Gastrocnemius medialis (tissue), 4 donors: ENCODE data around the gene COPG1. TPM values are rescaled to one million over a fixed set of nuclear protein-coding genes. Genes with fewer than 3 reads are reported as not detected.
"Not testable (repeated sequence)": the region's sequence is repeated elsewhere in the genome, so short reads cannot be mapped to it uniquely, and the experiment has no call there.

ENCODE experiments used
- ATAC-seq, 2 donors: fragments of 150-250 bp; one replicate each; pipeline ENCODE4 v1.9.1; 2016
- DNase-seq, 2 donors: peaks; one replicate each; pipeline ENCODE4 v3.0.0-alpha.2; 2019
- H3K27ac ChIP-seq, 4 donors: fragments of 200-600 bp; sonication (generic); 1 replicate in 1 of 4; 2 replicates in 3 of 4; pipeline ENCODE4 v1.5.1; 2016 to 2018; ENCODE audit warnings: mild to moderate bottlenecking in 2 of 4, moderate library complexity in 1 of 4
- H3K27me3 ChIP-seq, 3 donors: fragments of 200-600 bp; sonication (generic) in 2 of 3; 1 replicate in 1 of 3; 2 replicates in 2 of 3; pipeline versions ENCODE4 v1.5.1 to v1.6.0; 2016 to 2019; ENCODE audit warnings: mild to moderate bottlenecking in 1 of 3, moderate library complexity in 1 of 3
- H3K36me3 ChIP-seq, 2 donors: fragments of 200-600 bp; sonication (generic) in 1 of 2; one replicate each; pipeline ENCODE4 v1.5.1; 2017 to 2018
- H3K4me1 ChIP-seq, 2 donors: fragments of 200-600 bp; sonication (generic) in 1 of 2; one replicate each; pipeline ENCODE4 v1.5.1; 2016 to 2017; ENCODE audit warnings: mild to moderate bottlenecking in 2 of 2
- H3K4me3 ChIP-seq, 4 donors: fragments of 200-600 bp; sonication (generic) in 3 of 4; 1 replicate in 1 of 4; 2 replicates in 3 of 4; pipeline ENCODE4 v1.5.1; 2016 to 2019; ENCODE audit warnings: mild to moderate bottlenecking in 2 of 4
- H3K9me3 ChIP-seq, 3 donors: fragments of 200-600 bp; sonication (generic) in 2 of 3; 1 replicate in 1 of 3; 2 replicates in 2 of 3; pipeline ENCODE4 v1.5.1; 2016 to 2019
- POLR2A ChIP-seq, 2 donors: fragments of 450-650 bp; IDR thresholded peaks; one replicate each; pipeline ENCODE4 v1.6.1; 2017; ENCODE audit warnings: antibody characterized with exemption in 2 of 2, mild to moderate bottlenecking in 2 of 2, moderate library complexity in 2 of 2
- in situ Hi-C, 4 donors: fragments of 200-750 bp; cut with MboI; loops; one replicate each; pipeline versions ENCODE4 v1.15.0 to v1.8.0; 2017; ENCODE audit warnings: low sequenced_read_pairs in 4 of 4
- intact Hi-C: fragments of 100-400 bp; cut with DNase I; formaldehyde crosslinking; loops from one replicate; pipeline ENCODE4 v1.15.1; 2023; ENCODE audit warnings: low total_unique reads
- total RNA-seq, 4 donors: library from RNA; depleted of rRNA; stranded (reverse); fragments of >200 nt; gene quantifications; one replicate each; pipeline versions ENCODE4 v1.1.0 to v1.2.3, GENCODE V29; 2016
- TF ChIP-seq, protein P1 (sequence below), 5 experiments: fragments of 450-650 bp in 3 of 5; fragments of 200-600 bp in 2 of 5; sonication (generic) in 2 of 5; IDR thresholded peaks in 4 of 5; conservative IDR thresholded peaks in 1 of 5; 1 replicate in 4 of 5; 2 replicates in 1 of 5; pipeline ENCODE4 v1.5.1; 2016 to 2019; ENCODE audit warnings: antibody characterized with exemption in 5 of 5, mild to moderate bottlenecking in 3 of 5, moderate library complexity in 3 of 5

COPG1 gene
- total RNA-seq, 4 donors from 2014 or later: 59.7 to 101 (median 79.8) TPM

DNA sequence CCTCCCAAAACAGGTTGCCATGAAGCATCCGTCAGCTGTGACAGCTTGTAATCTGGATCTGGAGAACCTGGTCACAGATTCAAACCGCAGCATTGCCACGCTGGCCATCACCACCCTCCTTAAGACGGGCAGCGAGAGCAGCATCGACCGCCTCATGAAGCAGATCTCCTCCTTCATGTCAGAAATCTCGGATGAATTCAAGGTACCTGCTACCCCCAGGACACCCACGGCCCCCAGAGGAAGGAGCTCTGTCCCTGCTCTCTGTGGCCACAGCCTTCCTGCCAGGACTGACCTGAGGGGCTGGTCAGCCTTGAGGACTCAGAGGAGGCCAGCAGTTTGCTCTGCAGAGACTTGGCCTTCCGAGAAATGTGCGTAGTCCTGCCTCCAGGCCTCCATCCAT lies 11.2 kb downstream of the COPG1 start:
- H3K36me3 ChIP-seq: peaks cover 7 to 98% of the 10 kb centered on the region in 2 donors
- no peak overlapping the region for H3K4me3 ChIP-seq
- in situ Hi-C loops (no loop called here), intact Hi-C loops (no loop called here)
- DNase-seq (no peak), ATAC-seq (no peak)
- H3K9me3 ChIP-seq: no peaks in the 10 kb centered on the region
- H3K27ac ChIP-seq: no peak overlapping the region
- no peaks in the 10 kb centered on the region for H3K27me3 ChIP-seq
- H3K4me1 ChIP-seq: no peaks in the 10 kb centered on the region
- TF ChIP-seq POLR2A (IDR thresholded peaks at IDR 0.05): no peak
- TF ChIP-seq, protein P1, sequence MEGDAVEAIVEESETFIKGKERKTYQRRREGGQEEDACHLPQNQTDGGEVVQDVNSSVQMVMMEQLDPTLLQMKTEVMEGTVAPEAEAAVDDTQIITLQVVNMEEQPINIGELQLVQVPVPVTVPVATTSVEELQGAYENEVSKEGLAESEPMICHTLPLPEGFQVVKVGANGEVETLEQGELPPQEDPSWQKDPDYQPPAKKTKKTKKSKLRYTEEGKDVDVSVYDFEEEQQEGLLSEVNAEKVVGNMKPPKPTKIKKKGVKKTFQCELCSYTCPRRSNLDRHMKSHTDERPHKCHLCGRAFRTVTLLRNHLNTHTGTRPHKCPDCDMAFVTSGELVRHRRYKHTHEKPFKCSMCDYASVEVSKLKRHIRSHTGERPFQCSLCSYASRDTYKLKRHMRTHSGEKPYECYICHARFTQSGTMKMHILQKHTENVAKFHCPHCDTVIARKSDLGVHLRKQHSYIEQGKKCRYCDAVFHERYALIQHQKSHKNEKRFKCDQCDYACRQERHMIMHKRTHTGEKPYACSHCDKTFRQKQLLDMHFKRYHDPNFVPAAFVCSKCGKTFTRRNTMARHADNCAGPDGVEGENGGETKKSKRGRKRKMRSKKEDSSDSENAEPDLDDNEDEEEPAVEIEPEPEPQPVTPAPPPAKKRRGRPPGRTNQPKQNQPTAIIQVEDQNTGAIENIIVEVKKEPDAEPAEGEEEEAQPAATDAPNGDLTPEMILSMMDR (IDR thresholded peaks at IDR 0.05 in 4 of 5, conservative IDR thresholded peaks at IDR 0.05 in 1 of 5): no peak

DNA sequence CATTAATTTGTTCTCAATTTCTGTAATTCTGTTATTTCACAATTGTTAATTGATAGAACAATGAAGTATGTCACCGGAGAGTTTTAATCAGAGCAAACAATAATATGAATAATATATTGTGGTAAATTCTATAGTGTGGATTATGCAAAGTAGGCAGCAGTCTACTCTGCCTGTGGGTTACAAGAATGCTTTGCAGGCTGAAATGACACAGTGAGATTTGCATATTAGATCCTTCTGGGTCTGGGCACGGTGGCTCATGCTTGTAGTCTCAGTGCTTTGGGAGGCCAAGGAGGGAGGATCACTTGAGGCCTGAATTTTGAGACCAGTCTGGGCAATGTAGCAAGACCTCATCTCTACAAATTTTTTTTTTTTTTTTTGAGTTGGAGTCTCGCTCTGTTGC lies 12.5 kb downstream of the COPG1 start:
- in situ Hi-C loops: no loop called here
- intact Hi-C loops: no loop called here
- peaks cover 8 to 98% of the 10 kb centered on the region in 2 donors for H3K36me3 ChIP-seq
- H3K27ac ChIP-seq: no peak overlapping the region
- TF ChIP-seq, protein P1 (IDR thresholded peaks at IDR 0.05 in 4 of 5, conservative IDR thresholded peaks at IDR 0.05 in 1 of 5): no peak
- no peak for TF ChIP-seq POLR2A (IDR thresholded peaks at IDR 0.05)
- DNase-seq (no peak), ATAC-seq (no peak)
- H3K9me3 ChIP-seq: no peaks in the 10 kb centered on the region
- H3K27me3 ChIP-seq: no peaks in the 10 kb centered on the region
- H3K4me3 ChIP-seq: no peak overlapping the region
- no peaks in the 10 kb centered on the region for H3K4me1 ChIP-seq

DNA sequence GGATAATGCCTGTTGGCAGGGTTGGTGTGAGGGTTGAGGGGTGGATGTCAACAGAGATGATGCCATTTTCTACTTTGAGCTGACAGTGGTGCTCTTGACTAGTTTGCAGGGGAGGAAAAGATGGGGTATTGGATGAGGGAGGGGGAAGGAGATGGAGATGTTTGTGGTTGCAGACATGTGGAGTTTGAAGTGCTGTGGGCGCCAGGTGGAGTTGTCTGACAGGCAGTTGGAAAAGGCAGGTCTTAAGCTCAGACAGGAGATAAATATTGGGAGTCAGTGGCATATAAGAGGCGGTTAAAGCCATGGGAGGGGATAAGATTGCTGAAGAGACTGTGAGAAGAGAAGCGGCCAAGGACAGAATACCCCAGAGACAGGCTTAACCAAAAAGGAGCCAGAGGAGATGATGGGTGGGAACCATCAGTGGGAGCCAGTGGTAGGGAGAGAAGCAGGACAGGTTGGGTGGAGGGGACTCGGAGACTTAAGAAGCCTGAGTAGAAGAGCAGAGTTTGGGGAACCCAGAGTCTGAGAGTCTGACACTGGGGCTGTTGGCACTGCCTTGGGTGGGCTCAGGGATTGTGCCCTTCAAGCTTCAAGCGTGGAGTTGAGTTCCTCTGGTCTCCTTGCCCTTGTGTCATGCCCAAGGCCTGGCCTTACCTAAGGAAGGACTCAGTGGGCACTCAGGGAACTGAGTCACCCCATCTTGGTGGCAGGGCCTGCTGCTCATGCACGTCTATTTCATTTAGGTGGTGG lies 13.9 kb downstream of the COPG1 start:
- ATAC-seq (no peak), DNase-seq (no peak)
- Histone ChIP-seq H3K4me3 (no peak overlapping the region), H3K9me3 (no peaks in the 10 kb centered on the region), H3K4me1 (no peaks in the 10 kb centered on the region), H3K36me3 (peaks cover 4 to 98% of the 10 kb centered on the region in 2 donors), H3K27ac (no peak overlapping the region), H3K27me3 (no peaks in the 10 kb centered on the region)
- in situ Hi-C loops (no loop called here), intact Hi-C loops (no loop called here)
- TF ChIP-seq, protein P1 (IDR thresholded peaks at IDR 0.05 in 4 of 5, conservative IDR thresholded peaks at IDR 0.05 in 1 of 5): no peak
- TF ChIP-seq POLR2A (IDR thresholded peaks at IDR 0.05): no peak

DNA sequence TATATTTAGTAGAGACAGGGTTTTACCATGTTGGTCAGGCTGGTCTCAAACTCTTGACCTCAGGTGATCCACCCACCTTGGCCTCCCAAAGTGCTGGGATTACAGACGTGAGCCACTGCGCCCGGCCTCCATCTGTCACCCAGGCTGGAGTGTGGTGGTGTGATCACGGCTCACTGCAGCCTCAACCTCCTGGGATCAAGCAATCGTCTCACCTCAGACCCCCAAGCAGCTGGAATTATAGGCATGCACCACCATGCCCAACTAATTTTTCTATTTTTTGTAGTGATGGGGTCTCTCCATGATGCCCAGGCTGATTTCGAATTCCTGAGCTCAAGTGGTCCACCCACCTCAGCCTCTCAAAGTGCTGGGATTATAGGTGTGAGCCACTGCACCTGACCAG lies 15.6 kb downstream of the COPG1 start:
- H3K9me3 ChIP-seq, intact Hi-C loops, in situ Hi-C loops, H3K4me3 ChIP-seq, H3K27ac ChIP-seq, DNase-seq, H3K27me3 ChIP-seq, H3K4me1 ChIP-seq, ATAC-seq: not testable (repeated sequence)
- H3K36me3 ChIP-seq: peaks cover 4 to 98% of the 10 kb centered on the region in 2 donors

DNA sequence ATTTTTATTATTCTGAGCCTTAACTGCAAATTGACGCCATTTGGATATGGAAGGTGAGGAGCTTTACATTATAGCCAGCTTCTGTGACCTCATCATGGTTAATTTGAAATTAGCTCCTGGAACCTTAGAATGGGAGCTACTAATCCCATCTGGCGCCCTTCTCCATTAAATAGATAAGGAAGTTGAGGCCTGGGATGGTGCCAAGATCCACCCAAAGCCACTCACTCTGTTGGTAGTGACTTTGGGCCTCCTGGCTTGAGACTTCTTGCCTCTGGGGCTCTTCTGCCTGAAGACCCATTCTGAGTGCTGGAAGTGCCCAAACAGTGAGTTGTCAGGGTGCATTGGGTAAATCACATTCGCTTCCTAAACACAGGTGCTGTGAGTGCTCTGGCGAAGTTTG lies 17.2 kb downstream of the COPG1 start:
- no peaks in the 10 kb centered on the region for H3K9me3 ChIP-seq
- intact Hi-C loops: no loop called here
- H3K27me3 ChIP-seq: no peaks in the 10 kb centered on the region
- DNase-seq: no peak
- ATAC-seq: no peak
- H3K36me3 ChIP-seq: peaks cover 4 to 98% of the 10 kb centered on the region in 2 donors
- TF ChIP-seq POLR2A (IDR thresholded peaks at IDR 0.05): no peak
- TF ChIP-seq, protein P1 (IDR thresholded peaks at IDR 0.05 in 4 of 5, conservative IDR thresholded peaks at IDR 0.05 in 1 of 5): no peak
- in situ Hi-C loops: no loop called here
- H3K27ac ChIP-seq: no peak overlapping the region
- no peak overlapping the region for H3K4me3 ChIP-seq
- H3K4me1 ChIP-seq: no peaks in the 10 kb centered on the region
